GM19438 (cell line): ENCODE data around the gene CELF4.

Source experiments
- ATAC-seq: cut with Tn5 transposase; IDR thresholded peaks from one replicate; pipeline ENCODE4 v1.9.1; 2021; ENCODE audit warnings: low read depth; ENCODE audit not compliant: unreplicated experiment

Gene CELF4

DNA sequence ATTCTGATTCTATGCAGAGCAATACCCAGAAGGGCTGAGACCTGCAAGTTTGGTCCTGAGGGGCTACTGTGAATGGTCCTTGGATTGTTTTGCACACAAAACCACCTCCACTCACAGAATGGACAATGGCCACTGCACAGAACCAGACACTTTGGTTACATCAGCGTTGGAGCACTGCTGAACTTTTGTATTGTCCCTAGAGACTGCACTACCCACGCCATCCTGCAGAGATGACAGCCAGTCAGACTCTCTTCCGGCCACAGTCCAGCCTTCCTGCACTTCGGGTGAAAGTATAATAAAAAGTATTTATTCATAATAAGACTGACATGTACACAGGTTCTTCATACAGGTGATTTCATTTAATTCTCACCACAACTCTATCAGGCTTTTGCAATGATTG, 35.7 kb downstream of the CELF4 start:
- ATAC-seq: no peak

DNA sequence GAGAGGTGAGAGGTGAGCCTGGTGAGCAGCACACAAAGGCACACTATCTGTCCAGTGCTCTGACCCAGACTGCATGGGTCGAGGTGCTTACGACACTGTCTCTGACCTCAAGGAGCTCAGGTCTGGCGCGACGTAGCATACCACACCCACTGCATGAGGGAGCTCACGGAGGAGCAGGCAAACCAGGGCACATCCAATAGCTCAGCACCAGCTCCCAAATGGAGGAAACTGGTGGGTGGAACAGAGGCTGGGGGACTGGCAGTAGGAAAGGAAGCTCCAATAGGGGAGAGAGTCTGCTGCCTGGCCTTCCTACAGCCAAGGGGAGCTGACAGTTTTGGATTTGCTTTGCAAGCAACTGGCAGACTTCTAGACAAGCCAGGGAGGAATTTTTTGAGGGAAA, 36.3 kb downstream of the CELF4 start:
- no peak for ATAC-seq

DNA sequence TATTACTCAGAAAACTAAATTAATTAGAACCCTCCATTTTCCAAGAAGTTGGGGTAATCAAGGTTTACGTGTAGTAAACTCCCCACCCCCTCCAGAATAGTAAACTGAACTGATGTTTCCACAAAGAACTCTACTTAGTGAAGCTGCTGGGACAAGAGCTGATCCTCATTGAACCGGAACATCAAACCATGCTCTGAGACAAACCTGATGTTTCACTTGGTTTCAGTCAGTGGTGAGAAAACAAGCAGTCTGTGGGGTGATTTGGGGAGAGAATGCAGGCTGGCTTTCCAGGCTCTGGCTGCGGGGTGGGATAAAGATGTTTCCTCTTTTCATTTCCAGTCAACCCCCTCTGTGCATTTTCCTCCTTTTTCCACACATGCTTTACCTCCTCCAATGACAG, 38.2 kb downstream of the CELF4 start:
- no peak for ATAC-seq

DNA sequence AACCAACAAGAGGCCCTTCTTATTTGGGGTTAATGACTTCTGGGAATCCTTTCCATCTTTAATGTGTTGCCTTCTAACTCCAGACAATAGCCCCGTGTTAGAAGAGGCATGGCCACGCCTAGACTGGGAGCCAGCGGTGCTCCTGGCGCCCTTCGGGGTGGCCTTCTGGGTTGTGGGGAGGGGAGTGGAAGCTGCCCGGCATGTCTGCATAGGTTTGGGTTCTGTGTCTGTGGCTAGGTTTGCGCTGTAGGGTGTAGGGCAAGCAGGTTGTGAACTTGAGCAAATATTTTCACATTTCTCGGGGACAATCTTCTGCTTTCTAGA, 40.4 kb downstream of the CELF4 start:
- ATAC-seq: no peak

- ATAC-seq: no peak
These were observed 40.9 kb downstream of the CELF4 start for GRCh38 chr18:37524498-37525261.

DNA sequence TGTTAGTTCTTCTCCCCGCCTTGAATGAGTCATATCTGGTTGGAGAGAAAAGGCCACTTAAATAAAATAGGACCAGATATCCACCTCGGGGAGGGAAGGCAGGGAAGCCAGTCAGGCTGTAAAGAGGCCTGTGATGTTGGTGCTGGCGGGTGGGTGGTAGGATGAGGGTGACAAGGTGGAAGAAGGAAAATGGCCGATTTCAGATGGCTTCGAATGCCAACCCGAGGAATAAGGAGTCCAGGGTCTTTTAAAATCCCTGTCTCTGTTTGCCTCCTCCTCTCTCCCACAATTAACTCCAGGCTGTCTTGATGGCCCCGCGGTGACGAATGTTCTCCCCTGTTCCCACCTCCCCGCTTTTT, 41.5 kb downstream of the CELF4 start:
- ATAC-seq: no peak

GRCh38 chr18:37521510-37522465, 43.8 kb downstream of the CELF4 start:
- no peak for ATAC-seq

- ATAC-seq: no peak
These were observed 45.1 kb downstream of the CELF4 start for GRCh38 chr18:37520508-37520907.

- ATAC-seq: no peak
These were observed 46.0 kb downstream of the CELF4 start for GRCh38 chr18:37519510-37520135.

GRCh38 chr18:37516361-37516853, 49.2 kb downstream of the CELF4 start:
- ATAC-seq: no peak

DNA sequence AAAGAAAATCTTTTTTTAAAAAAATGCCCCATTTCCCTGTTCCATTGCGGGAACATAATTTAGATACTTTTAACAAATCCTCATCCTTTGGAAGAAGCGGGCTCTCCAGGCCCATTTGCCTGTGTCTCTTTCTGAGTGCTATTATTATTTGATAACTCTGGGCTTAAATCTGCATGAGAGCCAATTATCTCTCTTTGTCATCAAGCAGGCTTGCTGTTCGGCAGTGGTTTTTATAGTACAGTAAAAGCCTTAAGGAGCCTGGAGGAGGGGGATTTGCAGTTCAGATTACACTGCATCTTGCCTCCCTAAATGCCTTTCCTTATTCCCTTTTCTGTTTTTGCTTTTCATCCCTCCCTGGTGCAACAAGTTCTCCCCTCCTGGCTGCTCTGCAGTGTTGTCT, 50.6 kb downstream of the CELF4 start:
- no peak for ATAC-seq

- ATAC-seq: no peak
These were observed 53.2 kb downstream of the CELF4 start for GRCh38 chr18:37512400-37512799.

GRCh38 chr18:37511721-37512298, 53.8 kb downstream of the CELF4 start:
- ATAC-seq: no peak

GRCh38 chr18:37509600-37509999, 56.0 kb downstream of the CELF4 start:
- ATAC-seq: no peak

GRCh38 chr18:37508207-37508606, 57.4 kb downstream of the CELF4 start:
- no peak for ATAC-seq

DNA sequence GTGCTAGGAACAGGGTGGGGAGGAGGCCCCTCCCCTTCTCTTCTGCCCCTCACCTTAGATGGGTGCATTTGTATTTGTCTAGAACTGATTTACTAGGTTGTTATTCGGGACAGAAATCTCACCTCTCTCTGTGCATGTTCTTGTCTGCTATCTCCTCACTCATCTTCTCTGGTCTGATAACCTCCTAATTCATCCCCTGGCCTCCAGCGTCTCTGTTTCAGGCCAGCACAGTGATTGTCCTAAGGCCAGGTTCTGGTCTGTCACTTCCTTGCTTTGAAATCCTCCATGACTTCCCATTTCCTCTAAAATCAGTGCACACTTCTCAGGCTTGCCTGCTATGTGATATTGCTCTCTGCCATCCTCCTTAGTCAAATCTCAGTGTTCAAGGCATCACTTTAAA, 58.4 kb downstream of the CELF4 start:
- ATAC-seq: no peak

DNA sequence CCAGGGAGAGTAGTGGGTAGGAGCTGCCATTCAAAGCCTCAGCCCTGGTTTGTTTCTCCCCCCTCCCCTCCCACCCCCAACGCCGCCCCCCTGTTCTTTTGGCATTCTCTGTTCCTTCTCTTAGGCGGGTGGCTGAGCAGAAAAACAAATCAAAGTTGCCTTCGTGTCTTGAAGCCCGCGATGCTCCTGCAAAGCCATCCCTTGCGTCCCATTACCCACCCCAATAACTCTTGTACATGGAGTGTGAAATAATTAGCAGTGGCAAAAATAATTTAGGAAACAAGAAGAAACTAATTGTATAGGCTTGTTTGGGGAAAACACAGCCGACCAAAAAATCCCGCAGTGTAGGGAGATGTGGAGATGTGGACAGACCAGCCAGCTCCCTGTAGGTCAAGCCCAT, 59.6 kb downstream of the CELF4 start:
- ATAC-seq: no peak

- ATAC-seq: no peak
These were observed 60.3 kb downstream of the CELF4 start for GRCh38 chr18:37505321-37505720.

DNA sequence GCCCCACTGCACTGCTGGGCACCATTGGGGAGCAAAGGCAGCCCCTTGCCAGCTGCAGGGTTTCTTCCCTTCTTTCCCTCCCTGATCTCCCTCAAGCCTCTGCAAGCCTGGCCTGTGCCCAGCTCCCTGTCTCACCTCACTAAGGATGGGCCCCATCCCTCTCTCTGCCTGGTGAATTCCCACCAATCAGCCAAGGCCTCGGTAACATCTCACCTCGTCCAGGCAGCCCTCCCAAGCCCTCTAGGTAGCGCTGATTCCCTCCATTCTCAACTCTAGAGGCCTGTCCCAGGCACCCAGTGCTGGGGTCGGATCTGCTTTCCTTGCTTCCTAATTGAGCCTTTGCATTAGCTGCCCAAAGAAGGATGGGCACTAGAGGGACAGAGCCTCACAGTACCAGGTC, 63.0 kb downstream of the CELF4 start:
- no peak for ATAC-seq

GRCh38 chr18:37502036-37502435, 63.6 kb downstream of the CELF4 start:
- no peak for ATAC-seq

DNA sequence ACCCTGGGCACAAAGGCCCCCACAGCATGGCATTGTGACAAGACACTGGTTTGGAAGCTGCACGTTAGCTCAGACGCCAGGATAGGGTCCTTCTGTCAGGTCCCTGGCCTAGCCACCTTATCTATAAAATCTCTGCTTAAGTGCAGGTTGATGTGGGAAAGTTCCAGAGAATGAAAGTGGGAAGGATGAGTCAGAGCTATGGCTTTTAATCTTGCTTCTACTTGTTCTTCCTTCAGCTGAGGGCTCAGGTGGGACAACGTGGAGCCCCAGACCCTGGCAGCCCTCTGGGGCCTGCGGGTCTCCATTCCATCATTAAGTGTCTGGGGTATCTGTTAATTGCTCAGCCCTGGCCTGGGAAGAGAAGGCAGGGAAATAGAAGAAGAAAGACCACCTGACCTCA, 64.5 kb downstream of the CELF4 start:
- no peak for ATAC-seq
